ENCODE measurements around the gene SNX14. TPM values are rescaled to one million over a fixed set of nuclear protein-coding genes. Genes with fewer than 3 reads are reported as not detected.

The SNX14 gene
- total and polyA plus RNA-seq, 11 donors, result 23.3 to 41.8 (median 31.8) TPM

DNA sequence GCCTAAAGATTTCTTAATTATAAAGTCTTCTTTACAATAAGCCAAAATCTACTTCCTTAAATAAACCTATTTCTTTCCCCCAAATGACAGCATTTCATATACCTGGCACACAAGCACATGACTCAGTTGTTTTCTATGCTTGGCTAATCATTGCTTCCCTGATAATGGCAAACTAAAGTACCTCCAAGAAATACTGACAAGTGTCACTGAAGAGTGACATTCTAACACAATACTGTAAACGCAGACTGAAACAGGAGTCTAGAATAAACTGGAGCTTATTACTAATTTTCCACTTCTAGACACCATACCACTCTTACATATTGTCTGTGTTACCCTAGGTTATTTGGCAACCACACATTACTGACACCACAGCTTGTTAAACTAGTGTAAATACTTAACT, 34.7 kb upstream of the SNX14 start:
- ATAC-seq (peak in 2 of 4 donors; percentile 13 to 43), DNase-seq (no peak)
- Histone ChIP-seq H3K27me3 (no peaks in the 10 kb centered on the region), H3K4me3 (no peak overlapping the region), H3K36me3 (peaks cover 0 to 100% (median 91%) of the 10 kb centered on the region in 9 donors), H3K9me3 (no peaks in the 10 kb centered on the region), H3K27ac (no peak overlapping the region), H3K4me1 (peaks cover 0 to 54% (median 15%) of the 10 kb centered on the region in 12 donors)
- intact Hi-C loops (cut with DNase I), result loop anchor here in 1 of 10 donors (2.0 kb wide), 1 partner anchor 14 kb away; no protein-coding TSS in a partner anchor
- WGBS, 4 donors, result 57 to 70% (median 63%) methylated on average over 1 of the region's 1 CpG
- no peak for TF ChIP-seq POLR2A (IDR thresholded peaks at IDR 0.05)
- TF ChIP-seq, protein P1, sequence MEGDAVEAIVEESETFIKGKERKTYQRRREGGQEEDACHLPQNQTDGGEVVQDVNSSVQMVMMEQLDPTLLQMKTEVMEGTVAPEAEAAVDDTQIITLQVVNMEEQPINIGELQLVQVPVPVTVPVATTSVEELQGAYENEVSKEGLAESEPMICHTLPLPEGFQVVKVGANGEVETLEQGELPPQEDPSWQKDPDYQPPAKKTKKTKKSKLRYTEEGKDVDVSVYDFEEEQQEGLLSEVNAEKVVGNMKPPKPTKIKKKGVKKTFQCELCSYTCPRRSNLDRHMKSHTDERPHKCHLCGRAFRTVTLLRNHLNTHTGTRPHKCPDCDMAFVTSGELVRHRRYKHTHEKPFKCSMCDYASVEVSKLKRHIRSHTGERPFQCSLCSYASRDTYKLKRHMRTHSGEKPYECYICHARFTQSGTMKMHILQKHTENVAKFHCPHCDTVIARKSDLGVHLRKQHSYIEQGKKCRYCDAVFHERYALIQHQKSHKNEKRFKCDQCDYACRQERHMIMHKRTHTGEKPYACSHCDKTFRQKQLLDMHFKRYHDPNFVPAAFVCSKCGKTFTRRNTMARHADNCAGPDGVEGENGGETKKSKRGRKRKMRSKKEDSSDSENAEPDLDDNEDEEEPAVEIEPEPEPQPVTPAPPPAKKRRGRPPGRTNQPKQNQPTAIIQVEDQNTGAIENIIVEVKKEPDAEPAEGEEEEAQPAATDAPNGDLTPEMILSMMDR (IDR thresholded peaks at IDR 0.05), result no peak

DNA sequence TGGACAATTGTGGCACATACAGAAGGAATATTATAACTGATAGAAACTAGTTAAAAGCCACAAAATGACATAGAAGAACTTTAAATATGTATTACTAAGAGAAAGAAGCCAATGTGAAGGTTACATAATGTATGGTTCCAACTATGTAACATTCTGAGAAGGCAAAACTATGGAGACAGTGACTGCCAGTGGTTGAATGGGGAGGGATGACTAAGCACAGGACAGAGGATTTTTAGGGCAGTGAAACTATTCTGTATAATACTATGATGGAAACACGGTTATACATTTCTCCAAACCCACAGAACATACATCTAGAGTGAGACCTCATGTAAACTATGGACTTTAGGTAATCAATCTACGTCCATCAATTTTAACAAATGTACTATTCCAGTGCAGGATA, 26.6 kb upstream of the SNX14 start:
- H3K4me3 ChIP-seq, result no peak overlapping the region
- 88 to 94% (median 92%) methylated on average over 2 of the region's 2 CpGs for WGBS, 4 donors
- H3K9me3 ChIP-seq, result no peaks in the 10 kb centered on the region
- no peak overlapping the region for H3K27ac ChIP-seq
- TF ChIP-seq, protein P1 (IDR thresholded peaks at IDR 0.05), result no peak
- TF ChIP-seq POLR2A (IDR thresholded peaks at IDR 0.05), result no peak
- DNase-seq (no peak), ATAC-seq (no peak)
- peaks cover 0 to 100% (median 94%) of the 10 kb centered on the region in 9 donors for H3K36me3 ChIP-seq
- H3K4me1 ChIP-seq, result peaks cover 0 to 10% (median 0%) of the 10 kb centered on the region in 12 donors
- no peaks in the 10 kb centered on the region for H3K27me3 ChIP-seq
- intact Hi-C loops (cut with DNase I), result no loop called here

DNA sequence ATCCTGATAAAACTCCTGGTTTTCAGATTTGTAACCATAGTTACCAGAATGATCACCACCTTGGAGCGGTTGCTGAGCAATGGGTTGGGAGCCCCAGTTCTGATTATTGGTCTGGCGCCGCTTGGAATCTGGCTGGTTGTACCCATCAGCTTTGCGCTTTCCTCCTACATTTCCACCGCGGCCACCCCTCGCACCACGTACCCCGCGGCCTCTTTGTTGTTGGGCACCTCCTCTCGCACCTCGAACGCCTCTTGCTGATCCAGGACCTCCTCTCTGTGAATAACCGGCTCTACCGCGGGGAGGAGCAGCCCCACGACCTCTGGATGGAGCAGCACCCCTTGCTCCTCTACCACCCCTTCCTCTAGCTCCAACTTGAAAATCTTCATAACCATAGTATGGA, 21.1 kb upstream of the SNX14 start:
- peak in 1 of 4 donors; percentile 22 for ATAC-seq
- H3K4me3 ChIP-seq, result no peak overlapping the region
- TF ChIP-seq, protein P1 (IDR thresholded peaks at IDR 0.05), result no peak
- no peak for TF ChIP-seq POLR2A (IDR thresholded peaks at IDR 0.05)
- WGBS, 4 donors, result 96 to 97% (median 96%) methylated on average over 17 of the region's 17 CpGs
- intact Hi-C loops (cut with DNase I), result loop anchor here in 1 of 10 donors (2.0 kb wide), 1 partner anchor 14 kb away; no protein-coding TSS in a partner anchor
- peaks cover 0 to 100% (median 97%) of the 10 kb centered on the region in 9 donors for H3K36me3 ChIP-seq
- no peak overlapping the region for H3K27ac ChIP-seq
- H3K27me3 ChIP-seq, result no peaks in the 10 kb centered on the region
- no peaks in the 10 kb centered on the region for H3K4me1 ChIP-seq
- H3K9me3 ChIP-seq, result no peaks in the 10 kb centered on the region
- DNase-seq, result no peak

DNA sequence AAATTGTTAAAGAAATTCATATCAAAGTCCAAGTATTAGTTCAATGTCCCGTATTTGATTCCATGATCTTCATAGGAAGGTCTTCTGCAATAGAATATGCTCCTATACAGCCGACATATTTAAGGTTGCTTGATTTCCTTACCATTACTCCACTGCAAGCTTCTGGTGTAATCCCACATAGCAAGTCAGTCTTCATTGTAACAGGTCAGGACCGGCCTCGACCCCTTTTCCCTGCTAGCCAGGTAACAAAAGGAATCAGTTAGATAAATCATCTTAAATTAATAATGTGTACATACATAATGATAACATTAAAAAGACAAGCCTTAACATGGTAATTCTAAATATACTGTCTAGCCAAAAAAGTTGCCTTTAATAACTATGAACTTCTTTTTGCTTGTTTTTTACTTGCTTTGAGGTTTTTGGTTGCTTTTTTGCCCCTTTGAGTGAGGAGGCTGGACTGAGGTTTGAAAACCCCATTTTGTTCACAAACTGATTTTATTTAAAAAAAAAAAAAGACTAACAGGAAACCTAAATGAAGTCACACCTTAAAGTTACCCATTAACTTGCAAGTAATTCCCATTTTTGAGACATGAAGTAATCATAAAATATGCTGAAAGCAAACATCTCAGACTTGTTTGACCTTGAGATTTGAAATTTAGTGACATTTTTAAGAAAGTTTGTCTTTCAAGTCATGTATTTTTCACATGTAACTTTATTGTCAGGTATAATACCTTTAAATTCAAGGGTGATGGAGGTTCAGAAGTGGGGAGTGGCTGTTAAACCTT, 19.2 kb upstream of the SNX14 start:
- no peaks in the 10 kb centered on the region for H3K4me1 ChIP-seq
- H3K27me3 ChIP-seq, result no peaks in the 10 kb centered on the region
- no peak overlapping the region for H3K27ac ChIP-seq
- ATAC-seq (no peak), DNase-seq (no peak)
- TF ChIP-seq POLR2A (IDR thresholded peaks at IDR 0.05), result no peak
- TF ChIP-seq, protein P1 (IDR thresholded peaks at IDR 0.05), result no peak
- H3K4me3 ChIP-seq, result no peak overlapping the region
- H3K9me3 ChIP-seq, result no peaks in the 10 kb centered on the region
- intact Hi-C loops (cut with DNase I), result no loop called here
- H3K36me3 ChIP-seq, result peaks cover 0 to 100% (median 96%) of the 10 kb centered on the region in 9 donors
- WGBS, 4 donors, result 93 to 97% (median 95%) methylated on average over 4 of the region's 4 CpGs

All from heart left ventricle (tissue), 16 donors.